NCI-H774 (cell line): ENCODE measurements around the gene NFS1.
A peak's percentile ranks its signal among the peaks of the same experiment; 100 is the strongest.

Source experiments
- DNase-seq: peaks from one replicate; lab custom pipeline; 2025; lab: John Stamatoyannopoulos, UW

NFS1 gene

GRCh38 chr20:35673884-35674283 is 25.3 kb downstream of the NFS1 start:
- no peak for DNase-seq

DNA sequence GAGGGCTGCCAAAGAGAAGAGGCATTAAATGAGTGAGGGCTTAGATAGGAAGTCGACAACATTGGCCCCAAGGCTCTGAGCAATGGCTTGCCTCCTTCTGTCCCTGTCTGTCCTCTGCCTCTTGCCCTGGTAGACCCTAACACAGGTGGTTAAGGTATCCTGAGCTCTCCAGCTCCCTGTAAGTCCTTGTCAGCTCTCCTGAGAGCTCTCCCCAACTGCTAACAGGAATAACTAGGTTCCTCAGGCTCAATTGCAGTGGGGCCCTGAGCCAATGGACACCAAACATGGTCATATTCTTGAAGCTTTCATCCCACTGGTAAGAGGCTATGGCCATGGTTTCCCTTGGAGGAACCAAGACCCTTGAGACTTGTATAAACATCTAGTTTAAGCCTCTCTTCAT is 29.5 kb downstream of the NFS1 start:
- DNase-seq, result no peak

DNA sequence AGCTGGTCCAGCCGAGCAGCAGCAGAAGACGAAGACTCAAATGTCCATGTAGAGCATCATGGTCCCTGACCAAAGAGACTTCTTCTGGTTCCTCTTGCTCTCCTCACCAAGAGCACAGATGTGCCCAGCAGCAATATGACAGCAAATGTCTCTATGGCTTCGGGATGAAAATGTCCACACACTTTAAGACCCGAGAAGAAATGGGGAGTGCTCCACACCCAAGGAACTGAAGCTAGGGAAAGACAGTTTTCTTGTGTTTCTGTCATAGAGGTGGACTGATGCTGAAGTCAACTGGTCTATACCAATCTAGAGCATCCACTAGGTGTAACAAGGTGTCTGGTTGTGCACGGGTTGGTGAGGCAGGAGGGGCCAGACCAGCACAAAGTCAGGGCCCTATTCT is 29.9 kb downstream of the NFS1 start:
- DNase-seq, result no peak

DNA sequence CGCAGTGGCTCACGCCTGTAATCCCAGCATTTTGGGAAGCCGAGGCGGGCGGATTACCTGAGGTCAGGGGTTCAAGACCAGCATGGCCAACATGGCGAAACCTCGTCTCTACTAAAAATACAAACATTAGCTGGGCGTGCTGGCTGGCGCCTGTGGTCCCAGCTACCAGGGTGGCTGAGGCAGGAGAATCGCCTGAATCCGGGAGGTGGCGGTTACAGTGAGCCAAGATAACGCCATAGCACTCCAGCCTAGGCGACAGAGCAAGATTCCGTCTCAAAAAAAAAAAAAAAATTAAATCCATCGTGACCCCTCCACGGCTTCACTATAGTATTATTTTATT is 33.2 kb downstream of the NFS1 start:
- no peak for DNase-seq

- DNase-seq, result peak; percentile 92
These were observed 34.5 kb downstream of the NFS1 start, which contains the start of the genes CPNE1 and RBM12 for GRCh38 chr20:35664466-35665206. CPNE1 (minus strand) TSS chr20:35664900; CDS start chr20:35632923, 31,977 bp downstream. RBM12 (minus strand) TSS chr20:35664900; CDS start chr20:35655322, 9,578 bp downstream.

DNA sequence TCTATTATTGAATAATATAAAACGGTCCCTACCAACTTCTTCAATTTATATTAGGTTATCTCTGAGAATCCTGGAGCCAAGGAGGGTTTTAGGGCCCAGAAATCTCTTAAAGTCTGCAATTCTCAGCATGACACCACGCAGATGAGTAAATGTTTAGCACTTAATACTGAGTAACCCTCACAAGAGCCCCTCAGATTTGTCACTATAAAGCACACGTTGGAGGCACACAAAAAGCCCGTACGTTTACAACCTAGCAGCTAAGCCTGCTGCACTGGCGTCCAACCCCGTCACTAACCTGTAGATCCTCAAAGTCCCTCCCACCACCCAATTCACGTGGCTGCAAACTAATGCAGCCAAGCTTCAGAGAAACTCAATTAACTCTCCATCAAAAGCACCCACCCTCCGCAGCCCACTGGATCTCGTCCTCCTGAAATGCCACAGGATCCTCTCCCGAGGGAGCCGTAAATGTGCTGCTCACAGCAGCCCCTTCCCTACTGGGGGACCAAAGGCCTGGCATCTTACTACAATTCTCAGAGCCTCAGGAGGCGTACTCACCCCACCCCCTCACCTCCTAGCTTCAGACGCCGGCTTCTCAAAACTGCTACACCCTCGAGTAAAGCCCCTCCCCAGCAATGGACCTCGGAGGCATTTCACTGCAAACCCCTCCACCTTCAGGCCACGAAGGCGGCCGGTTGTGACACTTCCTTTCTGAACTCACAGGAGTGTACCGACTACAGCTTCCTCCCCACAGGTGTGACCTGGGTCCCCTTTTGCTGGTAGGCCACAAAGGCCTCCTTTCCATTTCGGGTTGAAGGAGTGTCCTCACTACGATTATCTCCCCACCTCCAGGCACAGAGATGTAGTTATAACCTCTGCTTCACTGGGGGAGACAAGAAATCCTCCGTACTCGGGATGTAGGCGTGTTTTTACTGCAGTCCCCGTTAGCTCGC is 35.4 kb downstream of the NFS1 start:
- DNase-seq, result peak; percentile 9

GRCh38 chr20:35662551-35662950 is 36.6 kb downstream of the NFS1 start:
- DNase-seq, result no peak

DNA sequence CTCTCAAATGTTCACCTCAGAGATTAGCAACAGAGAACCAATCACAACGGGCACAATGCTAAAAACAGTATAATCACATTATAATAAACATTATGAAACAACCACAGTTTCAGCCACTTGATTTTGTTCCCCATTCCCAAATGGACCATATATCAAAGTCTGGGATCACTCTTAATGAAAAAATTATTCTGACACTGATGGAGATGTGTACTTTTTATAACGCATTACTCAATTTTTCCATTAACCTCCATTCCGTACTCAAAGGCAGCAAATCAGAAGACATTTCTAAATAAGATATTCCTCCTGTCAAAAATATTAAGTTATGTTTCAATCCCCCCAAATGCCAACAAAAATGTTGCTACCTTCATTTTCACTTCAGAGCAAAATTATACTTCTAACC is 37.2 kb downstream of the NFS1 start:
- no peak for DNase-seq

DNA sequence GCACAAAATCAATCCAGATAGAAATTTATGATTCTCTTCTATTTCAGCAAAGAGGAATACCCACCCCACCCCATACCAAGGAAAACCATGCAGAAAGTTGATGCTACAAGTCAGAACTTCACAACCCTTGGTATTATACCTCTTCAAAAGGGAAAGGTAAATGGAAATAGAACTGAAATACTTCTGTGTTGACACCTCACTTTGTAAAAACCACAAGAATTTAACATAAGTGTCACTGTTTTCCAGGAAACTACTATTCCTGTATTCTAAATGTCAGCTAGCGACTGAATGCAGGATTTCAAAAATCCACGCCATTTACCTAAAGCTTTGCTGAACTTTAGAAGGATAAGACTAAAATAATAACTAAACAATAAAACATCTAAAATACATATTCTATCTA is 38.1 kb downstream of the NFS1 start:
- no peak for DNase-seq

GRCh38 chr20:35660122-35660937 is 38.8 kb downstream of the NFS1 start:
- no peak for DNase-seq

DNA sequence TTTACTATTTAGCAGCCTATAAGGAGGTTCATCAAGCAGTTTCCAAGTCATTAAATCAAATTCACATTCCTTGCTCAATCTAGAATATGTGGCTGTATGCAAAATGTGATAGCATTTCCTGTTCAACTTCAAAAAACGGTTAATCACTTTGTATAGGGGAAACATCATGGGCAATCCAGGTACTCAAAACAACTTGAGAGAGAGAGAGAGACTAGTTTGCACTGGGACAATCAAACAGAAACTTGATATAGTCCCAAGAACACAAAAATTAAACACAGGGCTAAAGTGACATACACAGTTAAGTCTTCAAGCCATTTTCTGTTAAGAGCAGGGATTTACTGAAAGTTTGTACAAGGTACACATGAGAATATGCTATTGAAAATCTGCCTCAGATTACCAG is 41.9 kb downstream of the NFS1 start:
- no peak for DNase-seq

DNA sequence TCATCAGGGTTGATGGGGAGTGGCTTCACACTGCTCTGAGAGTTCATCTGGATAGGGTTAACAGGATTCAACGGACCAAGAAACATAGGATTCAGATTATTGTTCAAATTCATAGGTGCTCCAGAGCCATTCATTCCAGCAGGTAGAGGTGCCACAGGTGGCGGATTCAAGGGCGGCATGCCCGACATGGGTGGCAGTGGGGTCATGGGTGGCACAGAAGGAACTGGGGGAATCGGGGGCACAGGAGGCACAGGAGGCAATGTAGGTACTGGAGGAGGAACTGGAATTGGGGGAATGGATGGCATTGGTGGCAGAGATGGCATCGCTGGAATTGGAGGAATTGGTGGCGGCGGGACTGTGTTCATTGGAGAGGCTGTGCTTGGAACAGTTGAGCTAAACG is 44.7 kb downstream of the NFS1 start:
- DNase-seq, result no peak

- DNase-seq, result no peak
These were observed 45.3 kb downstream of the NFS1 start for GRCh38 chr20:35653893-35654292.

GRCh38 chr20:35653430-35653734 is 45.8 kb downstream of the NFS1 start:
- no peak for DNase-seq

GRCh38 chr20:35652641-35653429 is 46.3 kb downstream of the NFS1 start:
- DNase-seq, result no peak

- no peak for DNase-seq
These were observed 47.2 kb downstream of the NFS1 start for GRCh38 chr20:35651958-35652357.

DNA sequence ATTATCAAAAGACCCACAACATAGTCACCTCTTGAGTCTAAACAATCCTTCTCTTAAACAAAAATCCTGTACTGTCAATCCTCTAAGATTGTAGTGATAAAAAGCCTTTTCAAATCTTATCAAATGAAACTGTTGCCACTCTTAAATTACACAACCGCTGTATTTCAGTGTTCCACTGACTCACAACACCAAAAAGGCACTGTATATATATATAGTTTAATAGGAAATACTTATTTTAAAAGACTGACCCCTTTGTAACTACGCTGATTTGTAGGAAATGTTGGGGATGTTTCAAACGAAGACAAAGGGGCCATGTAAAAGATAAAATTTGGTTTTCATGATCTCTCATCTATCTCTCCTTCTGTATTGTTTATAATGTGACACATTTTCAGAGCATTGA is 48.5 kb downstream of the NFS1 start:
- DNase-seq, result no peak

- DNase-seq, result no peak
These were observed 50.3 kb downstream of the NFS1 start for GRCh38 chr20:35648836-35649235.

- no peak for DNase-seq
These were observed 54.3 kb downstream of the NFS1 start for GRCh38 chr20:35644806-35645205.

- DNase-seq, result no peak
These were observed 56.1 kb downstream of the NFS1 start for GRCh38 chr20:35643045-35643444.

DNA sequence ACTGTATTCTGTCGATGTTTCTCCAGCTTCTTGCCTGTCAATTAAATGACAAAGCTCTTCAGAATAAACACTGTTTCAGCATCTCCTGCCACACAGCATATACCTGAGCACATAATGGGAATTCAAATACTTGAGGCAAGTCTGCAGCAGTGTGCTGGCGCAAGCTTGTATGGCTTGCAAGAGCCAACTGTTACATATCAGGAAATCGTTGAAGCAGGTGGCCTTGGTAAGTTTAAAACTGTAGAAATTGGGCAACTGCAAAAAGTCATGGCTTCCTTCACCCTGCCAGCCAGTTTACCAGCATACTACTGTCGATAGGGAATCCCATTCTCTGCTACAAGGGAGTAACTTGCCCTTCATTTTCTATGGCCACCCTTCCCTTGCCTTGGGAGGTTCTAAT is 57.4 kb downstream of the NFS1 start:
- no peak for DNase-seq

GRCh38 chr20:35640724-35641123 is 58.4 kb downstream of the NFS1 start:
- no peak for DNase-seq
